ENCODE data around the gene LARGE1.

- TF ChIP-seq, protein P1, sequence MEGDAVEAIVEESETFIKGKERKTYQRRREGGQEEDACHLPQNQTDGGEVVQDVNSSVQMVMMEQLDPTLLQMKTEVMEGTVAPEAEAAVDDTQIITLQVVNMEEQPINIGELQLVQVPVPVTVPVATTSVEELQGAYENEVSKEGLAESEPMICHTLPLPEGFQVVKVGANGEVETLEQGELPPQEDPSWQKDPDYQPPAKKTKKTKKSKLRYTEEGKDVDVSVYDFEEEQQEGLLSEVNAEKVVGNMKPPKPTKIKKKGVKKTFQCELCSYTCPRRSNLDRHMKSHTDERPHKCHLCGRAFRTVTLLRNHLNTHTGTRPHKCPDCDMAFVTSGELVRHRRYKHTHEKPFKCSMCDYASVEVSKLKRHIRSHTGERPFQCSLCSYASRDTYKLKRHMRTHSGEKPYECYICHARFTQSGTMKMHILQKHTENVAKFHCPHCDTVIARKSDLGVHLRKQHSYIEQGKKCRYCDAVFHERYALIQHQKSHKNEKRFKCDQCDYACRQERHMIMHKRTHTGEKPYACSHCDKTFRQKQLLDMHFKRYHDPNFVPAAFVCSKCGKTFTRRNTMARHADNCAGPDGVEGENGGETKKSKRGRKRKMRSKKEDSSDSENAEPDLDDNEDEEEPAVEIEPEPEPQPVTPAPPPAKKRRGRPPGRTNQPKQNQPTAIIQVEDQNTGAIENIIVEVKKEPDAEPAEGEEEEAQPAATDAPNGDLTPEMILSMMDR (IDR thresholded peaks at IDR 0.05): no peak
- no peak for TF ChIP-seq ZFX (IDR thresholded peaks at IDR 0.05; ENCODE audit: borderline replicate concordance)
Observed at GRCh38 chr22:33886696-33887095, 33.6 kb downstream of the LARGE1 start.
